HG03342 (cell line): Measurements from ENCODE around the gene DVL3.
"Not testable (repeated sequence)": the region's sequence is repeated elsewhere in the genome, so short reads cannot be mapped to it uniquely, and the experiment has no call there.

Experiments
- ATAC-seq: cut with Tn5 transposase; IDR thresholded peaks from one replicate; pipeline ENCODE4 v1.9.1; 2021; ENCODE audit warnings: mild to moderate bottlenecking, moderate library complexity; ENCODE audit not compliant: unreplicated experiment

The DVL3 gene

DNA sequence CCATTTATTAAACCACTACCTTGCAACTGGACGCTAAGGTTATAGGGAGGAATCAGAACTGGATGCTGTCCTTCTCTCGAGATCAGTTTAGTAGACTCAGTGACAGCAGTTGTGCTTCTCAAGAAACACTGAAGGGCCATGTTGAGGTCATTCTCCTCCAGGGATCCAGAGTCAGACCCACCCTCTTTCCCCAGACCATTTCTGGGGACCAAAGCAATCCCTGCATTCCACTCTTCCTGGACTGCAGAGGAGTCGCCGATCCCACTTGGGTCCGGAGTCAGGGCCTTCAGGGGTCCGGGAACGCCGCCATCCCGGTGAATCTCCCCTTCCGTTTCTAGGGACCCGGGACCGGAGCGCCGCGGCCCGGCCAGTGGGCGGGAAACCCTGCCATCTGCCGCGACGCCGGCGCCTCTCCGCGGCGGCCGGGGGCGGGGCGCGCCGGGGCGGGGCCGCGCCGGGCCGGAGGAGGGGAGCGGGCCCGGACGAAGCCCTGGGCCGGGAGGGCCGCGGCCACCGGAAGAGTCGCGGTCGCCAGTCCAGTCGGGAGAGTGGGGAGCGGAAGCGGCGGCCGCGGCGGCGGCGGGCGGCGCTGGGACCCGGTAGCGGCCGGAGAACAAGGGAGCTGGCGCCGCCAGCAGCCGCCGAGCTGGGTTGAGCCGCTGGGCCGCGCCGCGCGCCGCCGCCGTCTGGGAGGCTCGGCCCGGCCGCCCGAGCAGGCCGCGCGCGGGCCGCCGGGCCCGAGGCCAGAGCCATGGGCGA is at the start of gene DVL3:
TSS of gene DVL3 (plus strand) at position 493 of the 759 bp plus-strand sequence. CDS start at position 752, 259 bp downstream.
- peak; percentile 62 for ATAC-seq

DNA sequence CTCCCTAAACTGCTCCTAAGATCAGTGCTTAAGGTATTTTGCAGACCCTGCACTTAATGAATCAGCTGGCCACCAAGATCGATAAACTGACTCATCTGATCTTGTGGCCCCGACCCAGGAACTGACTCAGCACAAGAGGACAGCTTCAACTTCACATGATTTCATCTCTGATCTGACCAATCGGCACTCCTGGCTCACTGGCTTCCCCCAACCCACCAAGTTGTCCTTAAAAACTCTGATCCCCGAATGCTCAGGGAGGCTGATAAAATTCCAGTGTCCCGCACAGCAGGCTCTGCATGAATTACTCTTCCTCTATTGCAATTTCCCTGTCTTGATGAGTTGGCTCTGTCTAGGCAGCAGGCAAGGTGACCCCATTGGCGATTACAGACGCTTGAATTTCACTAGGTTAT is 44.9 kb upstream of the DVL3 start:
- no peak for ATAC-seq

GRCh38 chr3:184116017-184116416 is 39.2 kb upstream of the DVL3 start:
- no peak for ATAC-seq

- no peak for ATAC-seq
Measured at GRCh38 chr3:184117636-184118035, 37.5 kb upstream of the DVL3 start.

- not testable (repeated sequence) for ATAC-seq
Measured at GRCh38 chr3:184121031-184121430, 34.1 kb upstream of the DVL3 start.

GRCh38 chr3:184126006-184126405 is 29.2 kb upstream of the DVL3 start:
- no peak for ATAC-seq

GRCh38 chr3:184129012-184129411 is 26.2 kb upstream of the DVL3 start:
- ATAC-seq, result no peak

DNA sequence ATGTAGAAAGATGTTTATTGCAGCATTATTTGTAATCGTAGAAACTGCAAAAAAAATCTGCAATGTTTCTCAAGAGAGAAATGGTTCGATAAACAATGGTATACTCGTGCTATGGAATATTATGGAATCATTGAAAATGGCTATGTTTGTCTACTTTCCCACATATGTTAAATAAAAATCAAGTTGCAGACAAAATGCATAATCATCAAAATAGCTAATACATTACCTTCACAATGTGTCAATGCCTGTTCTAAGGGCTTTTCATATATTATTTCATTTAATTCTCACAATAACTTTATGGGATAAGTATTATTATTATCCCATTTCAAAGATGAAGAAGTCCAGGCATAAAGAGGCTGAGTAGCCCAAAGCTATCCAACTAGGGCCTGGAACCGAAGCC is 22.2 kb upstream of the DVL3 start:
- ATAC-seq, result no peak

GRCh38 chr3:184133840-184134745 is 21.1 kb upstream of the DVL3 start:
- ATAC-seq, result peak; percentile 43

DNA sequence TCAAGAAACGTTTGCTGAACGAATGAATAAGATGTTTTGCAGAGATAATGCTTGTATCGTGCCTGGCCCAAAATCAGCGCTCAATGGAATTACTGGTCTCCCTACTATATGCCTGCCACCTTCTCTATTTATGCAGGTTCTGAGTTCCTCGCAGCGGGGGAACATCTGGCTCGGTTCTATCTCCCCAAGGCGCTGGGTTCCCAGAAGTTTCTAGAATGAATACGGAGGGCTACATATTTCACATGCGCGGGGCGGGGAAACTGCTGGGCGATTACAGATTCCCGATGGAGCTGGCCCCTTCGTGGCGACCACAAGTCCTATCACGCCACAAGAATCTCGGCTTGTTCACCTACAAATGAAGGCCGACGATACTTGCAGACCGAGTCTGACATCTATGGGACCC is 20.4 kb upstream of the DVL3 start:
- ATAC-seq, result peak; percentile 12

DNA sequence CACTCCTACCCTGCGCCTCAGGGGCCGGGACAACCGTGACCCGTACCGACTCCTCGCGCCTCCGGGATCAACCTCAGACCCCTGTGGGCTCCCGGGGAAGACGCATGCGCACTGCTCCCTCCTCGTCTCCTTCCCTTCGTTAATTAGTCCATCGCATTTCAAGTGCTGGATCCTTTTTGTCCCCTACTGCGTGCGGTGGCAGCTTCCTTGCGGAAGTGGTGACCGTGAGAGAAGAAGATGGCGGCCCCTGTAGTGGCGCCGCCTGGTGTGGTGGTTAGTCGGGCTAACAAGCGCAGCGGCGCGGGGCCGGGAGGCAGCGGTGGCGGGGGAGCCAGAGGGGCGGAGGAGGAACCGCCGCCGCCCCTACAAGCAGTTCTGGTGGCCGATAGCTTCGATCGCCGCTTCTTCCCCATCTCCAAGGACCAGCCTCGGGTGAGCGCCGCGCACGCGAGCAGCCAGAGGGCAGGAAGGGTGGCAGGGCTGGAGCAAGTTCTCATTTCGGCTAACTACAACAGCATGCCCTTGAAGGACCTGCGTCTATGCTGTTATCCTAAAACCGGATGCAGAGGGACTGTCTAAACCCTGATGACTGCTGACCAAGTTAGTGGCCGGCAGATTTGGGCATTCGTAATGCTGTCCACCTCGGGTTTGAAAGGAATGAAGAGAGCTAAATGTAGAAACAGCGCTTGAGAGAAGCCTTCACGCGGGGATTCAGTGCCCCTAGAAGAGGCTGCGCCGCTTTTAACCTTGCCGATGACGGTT is 19.8 kb upstream of the DVL3 start, which contains the start of gene EIF2B5:
TSS of gene EIF2B5 (plus strand) at position 210 of the 762 bp plus-strand sequence. CDS start at position 238, 28 bp downstream.
- ATAC-seq, result peak; percentile 86

DNA sequence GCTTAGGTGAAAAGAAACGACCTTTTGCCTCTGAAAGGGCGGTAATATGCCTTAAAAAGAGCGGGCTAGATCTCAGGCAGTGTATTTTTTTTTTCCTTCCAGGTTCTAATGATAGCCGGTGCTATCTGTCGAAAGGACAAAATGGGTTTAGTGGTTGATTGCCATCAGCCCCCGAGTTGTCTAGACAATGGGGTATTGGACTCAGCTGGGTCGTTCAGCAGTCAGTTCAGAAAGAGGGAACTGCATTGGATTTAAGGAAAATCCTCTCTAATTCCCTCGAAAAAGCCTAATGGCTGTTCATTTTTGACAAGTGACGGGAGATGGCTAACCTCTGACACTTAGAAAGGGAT is 19.3 kb upstream of the DVL3 start:
- ATAC-seq, result no peak

- ATAC-seq, result no peak
Measured at GRCh38 chr3:184140436-184140835, 14.7 kb upstream of the DVL3 start.

GRCh38 chr3:184142199-184142598 is 13.0 kb upstream of the DVL3 start:
- no peak for ATAC-seq

DNA sequence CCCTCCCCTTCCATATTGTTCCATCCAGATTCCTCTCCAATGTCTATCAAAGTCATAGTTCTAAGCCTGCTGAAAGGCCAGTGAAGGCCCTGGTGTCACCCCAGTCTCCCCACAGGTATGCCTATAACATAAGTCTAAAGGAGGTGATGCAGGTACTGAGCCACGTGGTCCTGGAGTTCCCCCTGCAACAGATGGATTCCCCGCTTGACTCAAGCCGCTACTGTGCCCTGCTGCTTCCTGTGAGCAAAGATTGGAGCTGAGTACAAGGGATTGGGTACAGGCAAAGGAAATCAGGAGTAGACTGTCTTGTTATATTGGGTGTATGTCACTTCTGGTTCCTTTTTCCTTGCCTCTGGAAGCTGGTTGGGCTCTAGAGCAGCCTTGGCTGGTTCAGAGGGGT is 11.8 kb upstream of the DVL3 start:
- ATAC-seq, result no peak

GRCh38 chr3:184144505-184144904 is 10.7 kb upstream of the DVL3 start:
- no peak for ATAC-seq

GRCh38 chr3:184145111-184145524 is 10.1 kb upstream of the DVL3 start:
- no peak for ATAC-seq

GRCh38 chr3:184145751-184146270 is 9.4 kb upstream of the DVL3 start:
- no peak for ATAC-seq

DNA sequence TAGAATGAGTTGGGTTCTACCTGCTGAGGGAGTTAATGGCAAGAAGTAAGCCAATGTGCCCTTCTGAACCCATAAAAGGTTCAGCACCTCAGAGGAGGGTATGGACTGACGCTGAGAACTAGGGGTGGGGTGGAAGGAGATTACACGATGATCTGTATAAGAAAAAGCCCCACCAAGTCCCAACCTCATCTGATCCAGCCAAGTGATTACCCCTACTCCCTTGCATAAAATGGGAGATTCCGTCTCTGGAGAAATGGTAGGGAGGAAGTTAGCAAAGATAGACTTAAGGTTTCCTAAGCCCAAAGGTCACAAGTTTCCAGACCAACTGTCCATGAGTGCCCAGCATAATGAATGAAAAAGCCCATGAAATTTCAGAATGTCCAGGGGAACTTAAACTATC is 7.1 kb upstream of the DVL3 start:
- no peak for ATAC-seq

- no peak for ATAC-seq
Measured at GRCh38 chr3:184149123-184149522, 6.1 kb upstream of the DVL3 start.

- not testable (repeated sequence) for ATAC-seq
Measured at GRCh38 chr3:184149770-184150169, 5.4 kb upstream of the DVL3 start.
